ENCODE data around the gene IL11.
"Not testable (repeated sequence)": the region's sequence is repeated elsewhere in the genome, so short reads cannot be mapped to it uniquely, and the experiment has no call there.

Gene IL11

GRCh38 chr19:55348317-55349034 lies 21.8 kb downstream of the IL11 start:
- no peak for DNase-seq

- no peak for DNase-seq
Observed at GRCh38 chr19:55347442-55348009, 22.7 kb downstream of the IL11 start.

GRCh38 chr19:55346725-55347441 lies 23.4 kb downstream of the IL11 start:
- DNase-seq: no peak

- no peak for DNase-seq
Observed at GRCh38 chr19:55345818-55346724, 24.2 kb downstream of the IL11 start.

- DNase-seq: no peak
Observed at GRCh38 chr19:55345101-55345817, 25.0 kb downstream of the IL11 start.

- DNase-seq: no peak
Observed at GRCh38 chr19:55344444-55344843, 25.8 kb downstream of the IL11 start.

GRCh38 chr19:55341595-55342531 lies 28.4 kb downstream of the IL11 start:
- no peak for DNase-seq

GRCh38 chr19:55341171-55341588 lies 29.1 kb downstream of the IL11 start:
- DNase-seq: peak; percentile 83 to 85

- peak; percentile 17 to 34 for DNase-seq
Observed at GRCh38 chr19:55340784-55341147, 29.5 kb downstream of the IL11 start.

GRCh38 chr19:55339889-55340783 lies 30.1 kb downstream of the IL11 start:
- DNase-seq: peak; percentile 24 to 35

- peak; percentile 100 for DNase-seq
Observed at GRCh38 chr19:55339105-55339888, 31.0 kb downstream of the IL11 start, which contains the start of gene KMT5C. TSS of gene KMT5C (plus strand) at chr19:55339876. CDS start at chr19:55341937, 2,061 bp downstream.

GRCh38 chr19:55336101-55336500 lies 34.2 kb downstream of the IL11 start:
- no peak for DNase-seq

GRCh38 chr19:55333870-55334269 lies 36.4 kb downstream of the IL11 start:
- DNase-seq: no peak

- DNase-seq: not testable (repeated sequence)
Observed at GRCh38 chr19:55329791-55330190, 40.5 kb downstream of the IL11 start.

GRCh38 chr19:55328774-55329318 lies 41.4 kb downstream of the IL11 start:
- not testable (repeated sequence) for DNase-seq

- DNase-seq: no peak
Observed at GRCh38 chr19:55325172-55325571, 45.1 kb downstream of the IL11 start, which contains the start of gene TMEM150B. TSS of gene TMEM150B (minus strand) at chr19:55325341. CDS start at chr19:55321036, 4,305 bp downstream.

- no peak for DNase-seq
Observed at GRCh38 chr19:55324662-55325061, 45.6 kb downstream of the IL11 start.

GRCh38 chr19:55322204-55322885 lies 47.9 kb downstream of the IL11 start:
- no peak for DNase-seq

Data from activated CD4-positive, alpha-beta T cell treated with anti-CD3 and anti-CD28 coated beads, Interleukin-2, amount 50 U/mL, for 48 hours (primary cell).